GM19395 (cell line): ENCODE results near the gene CUL2.
"Not testable (repeated sequence)": the region's sequence is repeated elsewhere in the genome, so short reads cannot be mapped to it uniquely, and the experiment has no call there.

Experiments
- ATAC-seq: cut with Tn5 transposase; IDR thresholded peaks from one replicate; pipeline ENCODE4 v1.9.1; 2021; ENCODE audit warnings: mild to moderate bottlenecking, moderate library complexity; ENCODE audit not compliant: unreplicated experiment

CUL2 gene

DNA sequence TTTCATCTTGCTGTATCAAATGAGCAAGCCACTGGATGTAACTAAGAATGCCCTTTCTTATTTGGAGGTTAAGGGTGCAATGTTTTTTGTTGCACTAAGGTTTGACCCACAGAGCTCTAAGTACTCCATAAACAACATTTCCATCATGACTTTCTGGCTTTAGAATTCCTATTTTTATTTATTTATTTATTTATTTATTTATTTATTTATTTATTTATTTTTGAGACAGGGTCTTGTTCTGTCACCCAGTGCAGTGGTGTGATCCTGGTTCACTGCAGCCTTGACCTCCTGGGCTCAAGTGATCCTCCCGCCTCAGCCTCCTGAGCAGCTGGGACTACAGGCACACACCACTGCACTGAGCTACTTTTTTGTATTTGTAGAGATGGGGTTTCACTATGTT, 9.9 kb downstream of the CUL2 start:
- not testable (repeated sequence) for ATAC-seq

DNA sequence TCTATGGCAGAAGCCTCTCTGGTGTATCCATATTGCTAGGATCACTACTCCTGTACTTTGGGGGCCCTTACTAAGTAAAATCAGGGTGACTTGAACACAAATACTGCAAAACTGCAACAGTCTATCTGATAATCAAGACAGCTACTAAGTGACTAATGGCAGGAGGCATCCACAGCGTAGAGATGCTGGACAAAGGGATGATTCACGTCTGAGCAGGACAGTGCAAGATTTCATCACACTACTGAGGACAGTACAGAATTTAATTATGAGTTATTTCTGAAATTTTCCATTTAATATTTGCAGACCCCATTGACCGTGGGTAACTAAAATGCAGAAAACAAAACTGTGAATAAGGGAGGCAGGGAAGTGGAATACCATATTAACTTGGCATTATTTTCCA, 10.4 kb downstream of the CUL2 start:
- ATAC-seq: no peak

- ATAC-seq: no peak
Observed at GRCh38 chr10:35079265-35079664, 10.9 kb downstream of the CUL2 start.

DNA sequence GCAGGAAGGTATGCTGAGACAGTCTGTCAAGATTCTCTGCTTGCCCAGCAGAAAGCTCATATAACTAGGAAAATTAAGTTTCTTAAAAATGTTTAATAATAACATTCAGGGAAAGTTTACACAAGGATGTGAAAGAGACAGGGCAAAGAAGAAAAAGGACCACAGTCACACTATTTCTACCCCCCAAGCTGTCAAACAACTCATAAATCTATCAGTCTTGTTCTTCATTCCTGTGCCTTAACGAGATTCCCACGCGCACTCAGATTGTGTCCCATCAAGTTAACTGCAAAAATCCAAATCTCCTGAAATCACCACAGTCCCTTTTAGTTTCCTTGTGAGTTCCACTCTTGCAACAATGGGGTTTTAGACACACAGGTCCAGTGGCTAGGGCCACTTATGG, 14.9 kb downstream of the CUL2 start:
- ATAC-seq: no peak

DNA sequence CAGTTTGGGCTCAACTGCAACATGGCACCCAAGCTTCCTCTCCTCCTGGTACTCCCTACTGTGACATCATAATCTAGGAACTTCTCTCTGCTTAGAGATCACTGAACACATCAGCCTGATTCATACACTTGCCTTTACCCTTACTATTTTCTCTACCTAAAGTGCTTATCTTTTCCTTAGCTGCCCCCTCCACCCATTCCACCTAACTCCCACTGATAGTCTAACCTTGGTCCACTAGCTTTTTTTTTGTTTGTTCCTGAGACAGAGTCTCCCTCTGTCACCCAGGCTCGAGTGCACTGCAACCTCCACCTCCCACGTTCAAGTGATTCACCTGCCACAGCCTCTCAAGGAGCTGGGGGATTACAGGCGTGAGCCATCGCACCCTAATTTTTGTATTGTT, 15.9 kb downstream of the CUL2 start:
- ATAC-seq: no peak

- no peak for ATAC-seq
Observed at GRCh38 chr10:35070521-35070920, 19.6 kb downstream of the CUL2 start.

DNA sequence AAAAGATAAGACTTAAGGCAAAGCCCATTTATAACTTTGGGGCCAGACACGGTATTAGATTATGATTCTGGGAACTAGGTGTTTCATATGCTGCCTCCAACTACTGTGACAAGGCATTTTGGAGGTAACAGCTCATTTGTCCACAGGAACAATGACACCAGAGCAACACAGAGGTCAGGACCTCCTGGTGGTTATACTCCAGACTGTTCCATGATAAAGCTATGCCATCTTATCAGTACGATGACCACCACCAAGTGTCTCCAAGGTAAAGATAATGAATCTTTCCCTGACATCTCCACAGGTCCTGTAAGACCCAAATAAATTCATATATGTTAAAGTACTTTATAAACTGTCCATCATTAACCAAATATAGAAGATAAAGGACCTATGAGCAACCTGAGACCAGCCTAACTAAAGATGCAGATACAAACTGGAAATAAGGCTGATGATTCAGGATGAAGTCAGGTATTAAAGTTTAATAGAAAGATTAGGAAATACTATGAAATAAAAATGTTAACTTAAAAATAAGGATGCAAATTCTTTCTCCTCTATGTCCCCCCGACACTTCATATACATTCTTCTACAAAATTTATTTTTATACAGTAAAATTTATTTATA, 26.2 kb downstream of the CUL2 start:
- no peak for ATAC-seq

GRCh38 chr10:35059481-35059880, 30.7 kb downstream of the CUL2 start:
- ATAC-seq: no peak

DNA sequence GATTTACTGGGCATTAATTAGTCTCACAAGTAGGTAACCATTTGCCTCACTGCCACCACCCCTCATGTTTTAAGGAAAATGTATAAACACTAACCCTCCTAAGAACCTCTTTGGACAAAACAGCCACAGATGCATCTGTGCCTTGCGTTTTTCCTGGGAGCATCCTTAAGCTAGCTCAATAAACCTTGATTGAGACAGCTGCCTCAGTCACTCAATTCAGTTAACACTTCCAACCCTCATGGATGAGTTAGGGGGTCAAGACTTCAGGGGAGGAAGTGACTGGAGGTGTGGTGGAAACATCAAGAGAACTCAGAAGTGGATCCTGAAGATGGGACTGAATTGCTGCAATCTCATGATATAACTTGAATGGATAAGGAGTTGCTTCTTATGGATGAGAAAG, 31.5 kb downstream of the CUL2 start:
- ATAC-seq: no peak

DNA sequence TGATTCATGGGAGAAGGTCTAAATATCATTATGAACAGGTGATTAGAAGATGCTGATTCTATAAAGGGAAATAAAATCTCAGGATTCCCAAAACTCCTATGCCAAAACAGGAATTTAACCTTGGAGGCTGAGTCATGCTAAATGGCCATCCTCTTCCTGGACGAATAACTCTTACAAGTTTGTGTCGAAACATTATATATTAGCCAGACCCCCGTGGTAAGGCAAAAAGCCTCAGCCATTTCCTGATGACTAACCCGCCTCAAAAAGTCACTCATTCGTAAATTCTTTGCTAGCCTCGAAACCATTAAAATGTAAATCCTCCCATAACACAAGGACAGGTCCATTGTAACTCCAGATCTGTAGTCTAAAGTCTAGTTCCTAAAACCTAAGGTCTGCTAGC, 32.0 kb downstream of the CUL2 start:
- no peak for ATAC-seq

GRCh38 chr10:35056686-35057085, 33.5 kb downstream of the CUL2 start:
- no peak for ATAC-seq

GRCh38 chr10:35056133-35056532, 34.0 kb downstream of the CUL2 start:
- no peak for ATAC-seq

GRCh38 chr10:35050568-35050967, 39.6 kb downstream of the CUL2 start:
- ATAC-seq: no peak

DNA sequence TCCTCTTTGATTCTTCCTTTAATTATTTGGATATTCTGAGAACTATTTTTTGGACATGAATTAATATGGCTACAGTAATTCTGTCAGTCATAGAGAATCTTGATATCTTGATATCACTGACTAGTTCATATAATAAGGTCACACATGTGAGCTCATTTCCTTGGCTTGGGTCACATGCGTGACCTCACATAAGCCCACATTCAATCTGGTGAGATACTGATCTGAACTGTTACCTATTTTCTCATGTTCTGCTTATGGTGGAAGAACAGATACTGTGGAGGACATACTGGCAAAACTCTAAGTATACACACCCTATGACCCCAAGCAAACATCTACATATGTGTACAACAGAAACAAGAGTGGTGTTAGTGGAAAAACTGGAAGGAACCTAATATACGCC, 44.1 kb downstream of the CUL2 start:
- no peak for ATAC-seq

GRCh38 chr10:35045275-35045674, 44.9 kb downstream of the CUL2 start:
- not testable (repeated sequence) for ATAC-seq

DNA sequence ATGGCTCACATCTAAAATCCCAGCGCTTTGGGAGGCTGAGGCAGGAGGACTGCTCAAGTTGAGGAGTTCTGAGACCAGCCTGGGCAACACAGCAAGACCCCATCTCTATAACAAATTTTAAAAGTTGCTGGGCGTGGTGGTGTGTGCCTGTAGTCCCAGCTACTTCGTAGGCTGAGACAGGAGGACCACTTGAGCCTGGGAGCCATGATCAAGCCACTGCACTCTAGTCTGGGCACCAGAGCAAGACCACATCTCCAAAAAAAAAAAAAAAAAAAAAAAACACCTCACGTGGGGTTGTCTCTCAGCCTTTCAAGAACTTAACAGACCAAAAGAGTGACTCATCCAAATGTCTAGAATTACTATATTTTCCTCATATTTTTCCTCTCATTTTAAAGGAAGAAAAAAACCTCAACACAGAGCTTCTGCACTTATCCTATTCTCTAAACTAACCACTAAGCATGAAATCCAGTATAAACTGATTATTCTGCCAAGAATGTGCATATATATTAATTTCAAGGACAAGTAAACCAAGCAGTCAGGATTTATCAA, 46.3 kb downstream of the CUL2 start:
- no peak for ATAC-seq

GRCh38 chr10:35042783-35043182, 47.4 kb downstream of the CUL2 start:
- ATAC-seq: no peak

DNA sequence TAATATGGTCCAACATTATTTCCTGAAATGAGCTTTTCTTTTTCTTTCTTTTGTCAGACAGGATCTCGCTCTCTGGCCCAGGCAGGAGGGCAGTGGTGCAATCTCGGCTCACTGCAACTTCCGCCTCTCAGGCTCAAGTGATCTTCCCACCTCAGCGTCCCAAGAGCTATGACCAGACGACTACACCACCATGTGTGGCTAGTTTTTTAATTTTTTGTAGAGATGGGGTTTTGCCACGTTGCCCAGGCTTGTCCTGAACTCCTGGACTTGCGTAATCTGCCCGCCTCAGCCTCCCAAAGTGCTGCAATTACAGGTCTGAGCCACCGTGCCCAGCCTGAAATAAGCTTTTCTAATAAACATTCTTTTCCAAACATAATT, 48.6 kb downstream of the CUL2 start:
- ATAC-seq: no peak

DNA sequence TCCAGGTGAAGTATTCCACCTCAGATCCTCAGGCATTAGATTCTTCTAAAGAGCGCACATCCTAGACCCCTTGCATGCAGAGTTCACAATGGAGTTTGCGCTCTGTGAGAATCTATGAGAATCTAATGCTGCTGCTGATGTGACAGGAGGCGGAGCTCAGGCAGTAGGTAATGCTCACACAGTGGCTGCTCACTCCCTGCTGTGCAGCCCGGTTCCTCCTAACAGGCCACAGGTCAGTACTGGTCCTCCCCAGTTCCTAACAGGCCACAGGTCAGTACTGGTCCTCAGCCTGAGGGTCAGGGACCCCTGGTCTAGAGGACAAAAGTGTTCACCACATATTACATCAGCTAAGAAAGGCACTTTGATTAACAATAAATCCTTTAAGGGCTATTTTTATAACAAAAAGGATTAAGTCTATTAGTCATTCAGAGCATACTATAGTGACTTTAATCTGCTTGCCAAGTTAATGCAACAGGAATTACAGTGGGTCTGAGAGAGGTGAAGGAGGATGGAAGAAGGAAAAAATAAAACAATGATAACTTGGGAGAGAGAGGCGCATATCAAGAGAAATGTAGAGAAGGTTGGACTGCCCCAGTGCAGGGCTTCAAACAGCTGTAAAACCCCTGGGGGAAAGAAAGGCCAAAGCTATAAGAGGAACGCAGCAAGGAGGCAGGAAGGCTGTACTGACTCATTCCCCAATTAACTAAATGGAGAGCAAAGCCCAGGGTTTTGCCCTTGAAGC, 49.2 kb downstream of the CUL2 start:
- ATAC-seq: no peak

GRCh38 chr10:35037104-35037503, 53.0 kb downstream of the CUL2 start:
- ATAC-seq: no peak

DNA sequence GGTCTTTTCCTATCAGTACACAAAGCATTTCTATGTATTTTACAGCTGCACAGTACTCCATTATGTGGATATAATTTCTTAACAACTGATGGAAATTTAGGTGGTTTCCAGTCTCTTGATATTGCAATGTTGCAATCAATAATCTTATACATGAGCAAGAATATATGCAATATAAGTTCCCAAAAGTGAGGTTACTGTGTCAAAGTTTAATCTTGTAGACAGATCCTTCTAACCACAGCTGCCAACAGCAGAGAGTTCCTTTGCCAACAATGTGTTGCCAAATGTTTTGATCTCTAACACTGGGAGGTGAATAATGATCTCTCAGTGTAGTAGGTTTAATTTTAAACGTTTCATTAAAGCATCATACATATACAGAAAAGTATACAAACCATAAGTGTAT, 54.5 kb downstream of the CUL2 start:
- ATAC-seq: no peak

GRCh38 chr10:35027567-35027966, 62.6 kb downstream of the CUL2 start:
- no peak for ATAC-seq

DNA sequence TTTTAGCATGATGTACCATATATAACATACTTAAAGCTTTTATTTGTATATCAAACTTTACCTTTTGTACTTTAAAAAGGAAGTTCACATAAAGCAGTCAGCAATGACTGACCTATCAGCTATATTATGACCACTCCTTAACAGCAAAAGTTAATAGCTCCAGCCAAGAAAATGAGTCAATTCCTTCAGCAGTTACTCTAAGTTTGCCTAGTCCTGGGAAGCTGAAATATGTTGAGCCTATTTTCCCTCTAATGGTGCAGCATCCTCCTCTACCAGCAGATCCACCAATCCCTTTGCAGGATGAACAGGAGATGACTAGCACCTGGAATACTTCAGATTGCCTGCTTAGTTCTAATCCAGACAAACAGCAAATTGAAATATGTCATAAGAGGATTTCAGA, 64.2 kb downstream of the CUL2 start:
- ATAC-seq: no peak
